Head of caudate nucleus (tissue), 42 donors: ENCODE measurements around the gene PRKAA2.

ENCODE experiments used
- DNase-seq, 42 donors: peaks; one replicate each; pipeline versions ENCODE4 v3.0.0 to v3.0.0-alpha.2; 2020 to 2021; ENCODE audit warnings: mixed read lengths in 7 of 42
- intact Hi-C: fragments of 100-400 bp; cut with DNase I; formaldehyde crosslinking; loops from one replicate; pipeline ENCODE4 v1.15.0; 2022

PRKAA2 gene

DNA sequence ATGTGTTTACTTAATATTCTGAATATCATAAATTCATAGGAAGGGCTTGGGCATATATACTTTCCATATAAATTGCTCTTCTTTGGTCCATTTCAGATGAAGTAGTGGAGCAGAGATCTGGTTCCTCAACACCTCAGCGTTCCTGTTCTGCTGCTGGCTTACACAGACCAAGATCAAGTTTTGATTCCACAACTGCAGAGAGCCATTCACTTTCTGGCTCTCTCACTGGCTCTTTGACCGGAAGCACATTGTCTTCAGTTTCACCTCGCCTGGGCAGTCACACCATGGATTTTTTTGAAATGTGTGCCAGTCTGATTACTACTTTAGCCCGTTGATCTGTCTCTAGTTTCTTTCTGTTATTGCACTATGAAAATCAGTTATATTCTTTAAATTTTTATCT is 62.3 kb downstream of the PRKAA2 start:
- DNase-seq: no peak
- intact Hi-C loops: no loop called here

DNA sequence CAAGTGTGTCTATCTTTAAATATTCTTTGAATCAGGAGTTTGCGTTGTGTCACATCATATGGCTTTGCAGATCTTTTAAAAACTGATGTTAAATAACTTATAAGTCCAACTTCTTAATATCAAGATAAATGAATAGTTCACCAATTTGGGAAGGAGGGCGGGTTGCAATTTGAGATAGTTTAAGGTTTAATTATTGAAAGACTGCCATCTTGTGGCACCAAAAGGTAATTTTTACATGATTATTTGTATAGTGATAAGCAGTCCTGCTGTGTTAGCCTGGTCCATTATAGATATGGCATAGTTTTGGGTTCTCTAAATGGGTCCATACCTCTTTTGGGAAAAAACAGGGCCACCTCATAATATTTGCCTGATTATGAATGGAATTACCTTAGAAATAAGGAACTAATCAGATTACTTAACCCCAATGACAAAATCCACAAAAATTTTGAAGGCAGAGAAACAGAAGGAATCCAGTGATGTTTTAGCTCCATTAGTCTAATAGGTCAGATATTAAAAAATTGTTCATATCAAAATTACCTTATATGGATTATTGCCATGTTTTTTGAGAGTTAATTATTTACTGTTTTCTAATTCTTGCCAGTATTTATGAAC is 64.3 kb downstream of the PRKAA2 start:
- peak in 8 of 42 donors; percentile 4 to 50 (median 28) for DNase-seq
- intact Hi-C loops: no loop called here

DNA sequence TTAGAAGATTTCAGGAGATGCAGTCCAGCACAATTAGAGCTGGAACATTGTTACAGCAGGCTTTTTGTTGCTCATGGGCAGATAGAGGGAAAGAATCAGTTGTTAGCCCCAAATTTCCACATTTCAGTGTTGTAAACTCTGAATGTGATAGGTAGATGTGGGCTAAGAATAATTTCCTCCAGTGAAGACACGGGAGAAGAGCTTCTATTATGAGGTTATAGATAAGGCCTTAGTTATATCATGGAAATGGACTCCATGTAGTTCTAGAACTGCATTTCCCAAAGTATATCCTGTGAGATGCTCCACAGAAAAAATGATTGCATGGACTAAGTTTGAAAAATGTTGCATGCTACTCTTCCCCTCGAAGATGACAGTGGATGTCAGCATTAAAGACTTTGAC is 64.9 kb downstream of the PRKAA2 start:
- intact Hi-C loops: no loop called here

DNA sequence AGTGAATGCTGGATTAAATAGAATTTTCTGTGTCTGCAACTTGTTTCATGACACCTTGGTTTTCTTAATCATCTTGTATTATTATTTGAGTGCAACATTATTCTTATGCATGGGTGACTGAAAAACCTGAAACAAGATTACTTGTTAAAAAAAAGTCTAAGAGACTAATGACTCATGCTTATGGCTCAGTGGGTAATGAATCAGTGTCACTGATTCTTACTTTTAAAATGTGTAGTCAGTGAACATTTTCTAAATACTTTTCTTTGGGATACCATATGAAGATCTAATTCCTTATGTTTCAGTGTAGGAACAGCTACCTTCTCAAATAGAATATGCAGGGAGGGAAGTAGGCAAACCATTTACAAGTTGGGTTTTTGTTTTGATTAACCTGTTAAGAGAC is 65.5 kb downstream of the PRKAA2 start:
- intact Hi-C loops: no loop called here
- no peak for DNase-seq

More for the DNA sequence above, 64.9 kb downstream of the PRKAA2 start:
- DNase-seq: no peak

DNA sequence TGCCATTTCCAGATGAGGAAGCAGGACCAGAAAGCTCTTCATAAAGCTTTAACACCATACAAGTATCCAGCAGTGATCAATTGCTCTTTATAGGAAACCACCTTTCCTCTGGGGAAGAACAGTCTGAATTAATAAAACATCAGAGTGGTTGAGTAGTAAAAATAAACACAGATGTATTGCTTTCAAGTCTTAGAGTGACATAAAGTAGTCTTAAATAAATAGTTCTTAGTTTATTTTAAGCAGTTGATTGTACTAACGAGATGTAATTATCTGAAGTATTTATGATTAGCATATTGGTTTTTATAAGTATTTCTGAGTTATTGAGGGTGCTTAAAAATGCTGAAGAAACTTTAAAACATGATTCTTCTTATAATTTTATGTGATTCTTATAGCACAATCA is 67.0 kb downstream of the PRKAA2 start:
- no peak for DNase-seq
- intact Hi-C loops: no loop called here

DNA sequence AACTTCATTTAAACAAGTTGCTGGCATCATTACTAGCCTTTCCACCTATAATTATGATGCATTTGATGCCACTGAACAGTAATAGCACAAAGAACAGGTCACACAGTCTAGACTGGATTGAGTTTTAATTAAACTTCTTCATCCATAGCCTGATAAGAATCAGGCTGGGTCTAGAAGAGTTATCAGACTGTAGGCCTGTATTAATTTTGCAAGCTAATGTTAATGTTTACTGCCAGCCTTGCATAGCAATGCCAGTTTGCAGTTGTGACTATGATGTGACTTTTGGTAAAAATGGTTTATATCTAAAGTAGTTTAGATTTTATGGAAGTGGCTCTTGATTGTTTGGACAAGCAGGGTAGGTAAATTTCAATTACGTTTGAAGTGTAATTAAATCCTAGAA is 68.0 kb downstream of the PRKAA2 start:
- intact Hi-C loops: no loop called here

DNA sequence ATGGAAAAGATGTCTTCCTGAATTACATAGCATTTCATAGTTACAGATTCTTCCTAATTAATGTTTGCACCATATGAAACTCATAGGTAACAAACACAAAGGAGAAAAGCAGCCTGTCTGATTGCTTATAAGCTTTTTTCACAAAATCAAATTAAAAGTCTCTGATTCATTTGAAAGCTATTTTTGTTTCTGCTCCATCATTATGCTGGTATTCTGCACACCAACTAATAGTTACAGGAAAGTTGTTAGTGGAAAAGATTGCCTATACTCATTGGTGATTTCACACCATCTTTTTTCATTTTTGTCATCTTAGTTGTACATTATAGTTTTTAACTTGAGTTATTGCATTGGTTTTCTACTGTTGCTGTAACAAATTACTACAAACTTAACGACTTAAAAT is 70.0 kb downstream of the PRKAA2 start:
- intact Hi-C loops: no loop called here
- DNase-seq: no peak

More for the DNA sequence above, 68.0 kb downstream of the PRKAA2 start:
- no peak for DNase-seq

DNA sequence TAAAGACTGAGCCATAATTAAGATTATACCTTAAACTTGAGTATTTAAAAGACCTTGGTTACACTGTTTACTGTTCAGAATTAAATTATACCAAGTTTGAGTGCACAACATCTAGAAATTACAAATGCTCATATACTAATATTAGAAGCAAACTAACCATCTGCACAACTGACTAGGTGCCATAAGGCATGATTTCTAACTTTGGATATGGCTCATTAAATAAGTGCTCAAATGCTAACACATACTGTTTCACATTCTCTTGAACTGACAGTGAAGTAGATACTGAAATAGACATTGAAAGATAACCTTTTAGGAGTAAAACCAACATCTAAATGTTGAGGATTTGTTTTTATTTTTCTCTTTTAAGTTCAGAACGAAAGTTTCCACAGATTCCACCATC is 74.1 kb downstream of the PRKAA2 start:
- intact Hi-C loops: no loop called here
- no peak for DNase-seq

DNA sequence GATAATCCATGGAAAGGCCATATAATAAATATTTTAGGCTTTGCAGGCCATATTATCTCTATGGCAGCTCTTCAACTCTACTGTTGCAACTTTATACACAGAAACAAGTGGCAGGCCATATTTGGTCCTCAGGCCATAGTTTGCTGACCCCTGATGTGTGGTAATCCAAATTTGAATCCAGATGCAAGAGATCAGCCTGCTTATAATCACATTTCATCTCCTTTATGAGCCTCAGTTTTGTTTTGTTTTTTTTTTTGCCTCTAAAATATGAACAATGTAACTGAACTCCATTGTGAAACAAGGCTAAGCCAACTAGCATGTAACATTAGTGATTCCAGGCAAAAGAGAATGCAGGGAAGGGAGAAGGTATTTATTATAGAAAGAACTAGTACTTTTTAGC is 81.6 kb downstream of the PRKAA2 start:
- DNase-seq: no peak
- intact Hi-C loops: no loop called here

DNA sequence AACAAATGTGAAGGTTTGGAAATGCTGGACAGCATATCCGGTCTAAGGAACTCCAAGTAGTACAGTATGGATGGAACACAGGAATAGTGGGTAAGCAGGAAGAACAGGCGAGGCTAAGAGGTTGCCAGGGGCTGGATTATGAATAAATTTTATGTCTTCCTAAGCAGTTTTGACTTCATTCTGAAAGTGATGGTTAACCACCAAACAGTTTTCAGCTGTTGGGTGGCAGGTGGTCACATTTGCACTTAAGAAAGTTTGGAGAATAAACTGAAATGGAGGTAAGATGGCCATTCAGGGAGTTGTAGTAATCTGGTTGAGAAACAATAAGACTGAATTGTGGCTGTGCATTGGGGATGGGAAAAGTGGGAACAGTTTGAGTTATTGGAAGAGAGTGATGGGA is 83.8 kb downstream of the PRKAA2 start:
- intact Hi-C loops: no loop called here
- DNase-seq: no peak

DNA sequence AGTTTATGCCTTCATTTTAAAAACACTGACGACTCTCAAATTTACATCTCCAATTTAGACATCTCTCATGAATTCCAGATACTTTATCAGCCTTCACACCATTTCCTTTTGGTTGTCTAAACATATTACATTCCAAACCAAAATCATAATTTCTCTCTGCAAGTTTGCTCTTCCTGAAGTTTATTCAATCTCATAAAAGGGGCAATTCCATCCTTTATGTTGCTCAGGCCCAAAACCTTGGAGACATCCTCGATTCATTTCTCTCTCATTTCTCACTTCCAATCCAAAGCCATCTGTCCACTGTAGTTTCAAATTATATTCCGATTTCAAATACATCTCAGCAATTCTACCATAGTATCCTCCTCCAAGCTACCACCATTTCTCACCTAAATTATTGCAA is 100.1 kb downstream of the PRKAA2 start:
- intact Hi-C loops: no loop called here
- DNase-seq: no peak

DNA sequence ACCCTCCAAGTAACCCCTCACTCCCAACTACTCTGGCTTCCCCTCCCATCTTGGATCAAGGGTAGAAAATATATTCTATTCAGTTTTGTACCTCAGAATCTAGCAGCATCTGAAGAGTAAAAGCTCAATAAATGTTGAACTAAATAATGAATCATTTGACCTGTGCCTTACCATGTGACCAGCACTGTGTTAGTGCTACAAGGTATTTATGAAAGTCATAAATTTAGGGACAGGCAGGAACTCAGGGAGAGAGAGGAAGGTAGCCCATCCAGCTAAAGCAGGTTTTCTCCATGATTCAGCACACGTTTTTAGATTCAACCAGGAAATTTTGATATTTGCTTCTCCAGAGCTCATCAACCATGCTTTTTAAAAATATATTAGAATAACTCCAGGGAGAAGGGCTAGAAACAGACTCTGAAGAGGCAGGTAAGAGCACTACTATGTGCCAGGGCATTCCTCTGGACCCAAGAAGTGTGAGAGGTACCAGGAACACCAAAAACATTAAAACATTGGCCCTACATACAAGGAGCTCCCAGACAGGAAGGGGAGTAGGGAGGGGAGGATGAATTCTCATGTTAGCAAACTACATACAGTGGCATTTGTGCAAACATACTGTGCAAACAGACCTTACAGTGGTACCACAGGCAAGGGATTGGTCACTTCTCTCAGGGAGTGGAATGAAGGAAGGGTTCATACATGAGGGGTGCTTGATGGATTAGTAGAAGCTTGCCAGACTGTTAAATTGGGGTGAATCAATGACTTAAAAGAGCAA is 109.8 kb downstream of the PRKAA2 start:
- no peak for DNase-seq
- intact Hi-C loops: no loop called here

DNA sequence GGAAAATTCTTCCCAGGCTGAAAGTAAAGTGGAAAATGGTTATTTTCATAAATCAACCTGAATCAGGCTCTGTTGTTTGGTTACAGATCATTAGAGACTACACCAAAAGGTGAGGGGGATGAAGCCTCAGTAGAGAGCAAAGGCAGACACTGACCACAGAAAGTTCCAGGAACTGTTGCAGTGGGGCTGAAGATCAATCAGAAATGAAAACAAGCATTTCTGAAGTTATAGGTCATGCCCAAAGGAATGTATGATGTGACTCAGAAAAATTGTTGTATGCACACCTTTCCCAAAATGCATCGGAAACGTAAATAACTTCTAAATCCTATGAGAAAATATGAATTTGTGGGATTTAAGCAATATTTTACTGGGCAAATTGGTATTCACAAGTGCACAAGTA is 110.8 kb downstream of the PRKAA2 start:
- no peak for DNase-seq
- intact Hi-C loops: no loop called here

DNA sequence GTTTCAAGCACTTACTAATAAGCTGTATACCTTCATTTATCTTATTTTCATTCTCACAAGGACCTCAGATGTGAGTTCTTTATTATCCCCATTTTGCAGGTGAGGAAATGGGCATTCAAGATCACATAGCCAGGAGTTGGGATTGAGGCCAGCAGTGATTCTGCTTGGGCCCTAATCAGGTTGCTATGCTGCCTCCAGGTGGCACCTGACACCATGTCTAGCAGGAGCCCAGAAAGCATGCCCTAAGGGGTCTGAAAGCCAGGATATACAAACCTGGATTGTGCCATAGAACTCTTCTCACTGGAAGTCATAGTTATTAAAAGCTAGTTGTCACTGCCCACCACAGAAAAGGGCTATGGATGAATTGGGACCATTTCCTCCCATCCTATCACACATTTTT is 113.0 kb downstream of the PRKAA2 start:
- intact Hi-C loops: no loop called here

DNA sequence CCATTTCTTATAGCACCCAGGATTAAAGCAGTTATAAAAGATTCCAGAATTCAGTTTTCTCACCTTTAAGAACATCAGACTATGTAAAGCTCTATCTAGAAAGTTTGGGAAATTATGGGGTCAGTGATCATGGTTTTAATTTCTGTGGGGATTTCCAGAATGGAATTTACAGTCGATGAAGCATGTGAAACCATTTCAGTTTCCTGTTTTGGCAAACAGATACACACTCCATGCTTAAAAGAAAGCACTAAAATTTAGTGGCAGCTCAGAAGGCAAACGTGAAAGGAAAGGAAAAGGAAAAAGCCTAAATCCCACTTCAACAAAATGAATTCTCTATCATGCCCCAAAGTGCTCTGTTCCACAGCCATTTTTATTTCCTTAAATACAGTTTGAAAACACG is 113.7 kb downstream of the PRKAA2 start:
- DNase-seq: no peak
- intact Hi-C loops: no loop called here

More for the DNA sequence above, 113.0 kb downstream of the PRKAA2 start:
- peak in 5 of 42 donors; percentile 0 to 37 (median 12) for DNase-seq
